GM18502 (cell line): Measurements from ENCODE around the gene H2BK1.

Experiments
- ATAC-seq: cut with Tn5 transposase; IDR thresholded peaks from one replicate; pipeline ENCODE4 v1.9.1; 2021; ENCODE audit warnings: mild to moderate bottlenecking; ENCODE audit not compliant: unreplicated experiment, poor library complexity

H2BK1 gene

GRCh38 chr7:151210087-151210854, at the start of gene H2BK1:
TSS of gene H2BK1 (minus strand) at chr7:151210488. CDS start at chr7:151210318, 170 bp downstream.
- no peak for ATAC-seq

GRCh38 chr7:151257990-151258389, 47.7 kb upstream of the H2BK1 start:
- no peak for ATAC-seq

GRCh38 chr7:151256410-151257045, 46.2 kb upstream of the H2BK1 start:
- ATAC-seq = no peak

DNA sequence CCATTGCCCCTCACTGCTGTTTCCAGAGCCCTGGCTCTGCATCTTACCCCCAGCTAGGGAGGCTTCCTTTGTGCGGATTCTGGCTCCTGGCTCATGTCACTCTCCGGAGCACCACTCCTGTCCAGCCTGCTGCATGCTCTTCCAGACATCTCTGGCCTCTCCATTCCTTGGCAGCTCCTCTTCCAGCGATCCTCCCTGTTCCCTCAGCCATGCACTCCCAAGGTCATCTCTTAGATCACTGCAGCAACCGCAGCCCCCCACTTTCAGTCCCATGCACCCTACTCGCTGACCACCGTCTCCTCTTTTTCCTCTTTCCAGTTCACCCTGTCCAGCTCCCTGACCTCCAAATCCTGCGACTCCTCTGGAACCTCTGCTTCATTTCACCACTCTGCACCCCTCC, 45.1 kb upstream of the H2BK1 start:
- no peak for ATAC-seq

- no peak for ATAC-seq
Measured at GRCh38 chr7:151254851-151255250, 44.6 kb upstream of the H2BK1 start.

GRCh38 chr7:151254316-151254715, 44.0 kb upstream of the H2BK1 start:
- ATAC-seq = no peak

DNA sequence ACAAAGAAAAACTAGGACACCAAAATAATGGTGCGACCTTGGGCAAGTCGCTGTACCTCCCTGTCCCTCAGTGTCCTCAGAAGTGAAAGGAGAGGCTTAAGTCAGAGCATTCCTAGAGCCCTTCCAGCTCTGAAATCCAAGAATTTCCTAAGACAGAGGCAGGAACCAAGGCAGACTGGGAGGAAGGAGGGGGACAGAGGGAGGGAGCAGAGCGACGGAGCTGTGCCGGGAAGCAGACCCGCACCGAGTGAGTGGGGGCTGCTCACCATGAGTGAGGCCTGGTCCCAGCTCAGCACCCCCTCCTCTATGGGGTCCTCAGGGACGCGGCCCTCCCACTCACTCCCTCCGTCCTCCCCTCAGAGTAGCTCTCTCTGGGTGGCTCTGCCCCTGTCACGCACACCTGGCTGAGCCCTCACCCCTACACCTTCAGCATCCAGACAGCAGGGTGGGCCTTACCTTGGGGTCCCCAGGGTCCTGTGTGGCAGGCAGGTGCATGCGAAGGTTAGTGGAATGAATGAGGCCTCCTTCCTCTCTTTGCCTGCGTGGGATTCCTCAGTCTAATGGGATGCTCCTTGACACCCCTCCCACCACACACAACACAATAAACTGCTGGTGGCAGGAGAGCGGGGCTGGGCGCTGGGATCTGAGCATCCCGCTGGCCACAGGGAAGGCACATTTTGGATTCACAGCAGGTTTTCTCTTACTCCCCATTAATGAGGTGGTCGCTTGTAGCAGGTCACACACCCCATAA, 42.8 kb upstream of the H2BK1 start:
- ATAC-seq = no peak

DNA sequence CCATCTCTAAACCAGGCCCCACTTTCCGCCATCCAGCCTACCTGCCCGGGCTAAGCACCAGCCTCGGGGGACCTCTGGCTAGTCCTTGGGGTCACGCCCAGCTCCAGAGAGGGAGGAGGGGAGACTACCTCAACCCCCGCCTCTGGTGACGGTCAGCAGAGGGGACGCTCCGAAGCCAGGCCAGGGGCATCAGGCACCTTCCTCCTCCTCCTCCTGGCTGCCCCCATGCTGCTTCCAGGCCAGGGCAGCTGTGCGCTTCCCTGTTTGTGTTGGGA, 42.2 kb upstream of the H2BK1 start:
- ATAC-seq = no peak

- no peak for ATAC-seq
Measured at GRCh38 chr7:151251689-151252560, 41.6 kb upstream of the H2BK1 start.

DNA sequence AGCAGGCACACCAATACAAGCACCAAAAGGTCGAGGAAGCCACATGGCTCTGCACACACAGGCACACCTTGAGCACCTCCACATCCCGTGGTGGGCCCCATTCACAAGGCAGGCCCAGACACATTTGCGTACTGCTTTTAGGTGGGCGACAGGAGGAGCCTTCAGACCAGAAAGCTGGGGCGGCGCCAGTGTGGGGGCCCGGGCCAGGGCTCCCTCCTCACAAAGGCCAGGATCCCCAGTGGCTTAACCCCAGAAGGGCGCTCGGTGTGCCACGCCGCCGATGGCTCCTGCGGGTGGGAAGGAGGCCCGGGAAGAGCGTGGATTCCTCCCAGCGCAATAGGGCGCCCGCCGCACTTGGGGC, 41.0 kb upstream of the H2BK1 start:
- no peak for ATAC-seq

DNA sequence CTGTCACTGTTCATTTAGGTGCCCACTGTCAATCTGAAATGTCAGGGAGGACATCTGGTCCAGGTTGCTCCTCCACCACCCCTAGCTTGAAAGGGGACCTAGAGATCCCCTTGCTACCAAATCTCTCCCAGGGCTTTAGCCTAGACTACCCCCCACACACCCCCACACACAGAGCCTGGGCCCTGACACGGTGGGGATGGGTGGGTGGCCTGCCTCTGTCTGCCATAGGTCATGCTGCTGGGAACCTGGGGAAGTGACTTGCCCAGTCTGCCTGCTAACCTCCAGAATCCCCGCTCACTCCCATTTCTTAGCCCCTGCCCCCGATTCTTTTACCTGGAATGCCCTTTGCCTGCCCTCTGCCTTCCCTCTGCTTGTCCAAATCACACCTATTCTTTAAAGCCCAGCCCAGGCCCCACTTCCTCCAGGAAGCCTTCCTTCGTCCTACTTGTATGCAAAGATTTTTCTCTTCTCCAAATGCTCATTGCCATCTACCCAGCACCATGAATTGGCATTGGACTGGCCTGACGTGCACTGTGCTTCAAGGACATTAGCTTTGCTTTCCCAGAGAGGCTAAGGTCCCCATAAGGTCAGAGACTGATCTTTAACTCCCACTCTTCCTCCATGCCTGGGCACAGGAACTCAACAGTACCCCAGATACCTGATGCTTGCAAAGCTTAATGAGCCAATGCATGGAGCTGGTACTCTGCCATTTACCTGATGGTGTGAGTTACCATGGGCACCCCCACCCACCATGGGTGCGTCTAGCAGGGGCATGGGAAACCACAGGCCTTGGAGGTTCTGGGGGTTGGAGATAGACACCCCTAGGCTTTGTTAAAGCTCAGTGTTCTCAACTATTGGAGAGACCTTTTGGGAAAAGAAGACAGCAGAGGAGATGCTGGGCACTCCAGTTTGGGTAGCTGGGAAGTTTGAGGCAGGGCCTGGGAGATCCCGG, 40.2 kb upstream of the H2BK1 start:
- no peak for ATAC-seq

- ATAC-seq = no peak
Measured at GRCh38 chr7:151249732-151250072, 39.4 kb upstream of the H2BK1 start.

DNA sequence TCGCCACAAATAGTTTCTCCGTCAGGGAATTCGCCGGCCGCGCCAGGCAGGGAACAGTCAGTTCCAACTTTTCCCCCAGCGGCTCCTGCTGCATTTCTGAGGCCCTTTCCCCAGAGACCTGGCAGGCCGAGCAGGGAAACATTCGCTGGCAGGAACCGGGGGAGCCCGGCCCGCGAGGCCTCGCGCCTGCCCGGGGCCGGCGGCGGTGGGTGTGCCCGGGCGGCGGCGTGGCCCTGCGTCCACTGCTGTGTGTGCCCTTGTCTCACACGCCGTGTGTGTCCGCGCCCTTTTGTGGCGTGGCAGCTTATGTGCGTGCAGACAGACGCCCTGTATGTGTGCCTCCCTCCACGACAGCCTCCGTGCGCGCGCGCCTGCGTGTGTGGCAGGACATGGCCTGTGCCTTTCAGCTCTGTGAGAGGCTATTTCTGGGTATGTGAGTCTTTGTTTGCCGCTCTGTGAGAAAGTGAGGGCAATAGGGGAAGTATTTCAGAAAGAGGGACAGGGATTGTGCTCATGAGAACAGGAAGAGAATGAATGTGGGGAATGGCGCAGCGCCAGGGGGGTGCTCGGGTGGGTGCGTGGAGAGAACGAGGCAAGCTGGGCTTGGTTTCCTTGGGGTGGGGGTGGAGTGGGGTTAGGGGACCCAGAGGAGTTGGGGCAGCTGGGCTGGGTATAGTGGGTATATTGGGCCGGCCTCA, 38.9 kb upstream of the H2BK1 start:
- no peak for ATAC-seq

GRCh38 chr7:151248346-151249033, 38.2 kb upstream of the H2BK1 start, which contains the start of gene SMARCD3:
TSS of gene SMARCD3 (minus strand) at chr7:151248694. CDS start at chr7:151248562, 132 bp downstream.
- ATAC-seq = no peak

- ATAC-seq = no peak
Measured at GRCh38 chr7:151247611-151248345, 37.5 kb upstream of the H2BK1 start.

DNA sequence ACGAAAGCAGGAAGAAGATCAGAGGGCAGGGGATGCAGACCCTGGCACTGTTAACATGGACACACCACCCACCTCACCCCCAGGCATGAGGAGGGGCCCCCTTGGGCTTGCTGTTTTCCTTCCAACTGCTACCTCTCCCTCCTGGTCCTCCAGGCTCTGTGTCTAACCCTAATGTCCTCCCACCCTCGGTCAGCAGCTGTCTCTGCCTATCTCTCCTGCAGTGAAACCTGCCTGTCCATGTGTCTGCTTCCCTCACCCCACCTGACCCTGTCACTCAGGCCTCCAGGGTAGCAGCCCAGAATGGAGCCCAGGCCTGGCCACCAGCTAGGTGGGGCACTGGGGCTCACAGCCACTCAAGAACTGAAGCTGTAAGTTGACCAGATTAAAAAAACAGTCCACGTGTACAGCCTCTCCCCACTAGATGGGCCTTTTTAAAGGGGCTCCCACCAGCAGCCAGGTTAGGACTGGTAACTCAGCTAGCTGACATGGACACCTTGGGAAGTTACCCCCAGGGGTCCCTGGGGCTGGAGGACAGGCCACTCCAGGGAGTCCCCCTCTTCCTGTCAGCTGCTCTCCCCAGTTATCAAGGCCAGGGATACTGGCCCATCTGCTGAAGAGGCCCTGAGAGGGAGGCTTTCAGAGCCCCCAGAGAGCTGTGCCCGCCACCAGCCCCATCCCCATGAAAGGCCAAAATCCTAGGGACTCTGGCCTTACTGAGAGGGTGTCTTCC, 36.7 kb upstream of the H2BK1 start:
- no peak for ATAC-seq
